Measurements from ENCODE around the gene CPNE7.
A peak's percentile ranks its signal among the peaks of the same experiment; 100 is the strongest.
"Not testable (repeated sequence)": the region's sequence is repeated elsewhere in the genome, so short reads cannot be mapped to it uniquely, and the experiment has no call there.

The CPNE7 gene

DNA sequence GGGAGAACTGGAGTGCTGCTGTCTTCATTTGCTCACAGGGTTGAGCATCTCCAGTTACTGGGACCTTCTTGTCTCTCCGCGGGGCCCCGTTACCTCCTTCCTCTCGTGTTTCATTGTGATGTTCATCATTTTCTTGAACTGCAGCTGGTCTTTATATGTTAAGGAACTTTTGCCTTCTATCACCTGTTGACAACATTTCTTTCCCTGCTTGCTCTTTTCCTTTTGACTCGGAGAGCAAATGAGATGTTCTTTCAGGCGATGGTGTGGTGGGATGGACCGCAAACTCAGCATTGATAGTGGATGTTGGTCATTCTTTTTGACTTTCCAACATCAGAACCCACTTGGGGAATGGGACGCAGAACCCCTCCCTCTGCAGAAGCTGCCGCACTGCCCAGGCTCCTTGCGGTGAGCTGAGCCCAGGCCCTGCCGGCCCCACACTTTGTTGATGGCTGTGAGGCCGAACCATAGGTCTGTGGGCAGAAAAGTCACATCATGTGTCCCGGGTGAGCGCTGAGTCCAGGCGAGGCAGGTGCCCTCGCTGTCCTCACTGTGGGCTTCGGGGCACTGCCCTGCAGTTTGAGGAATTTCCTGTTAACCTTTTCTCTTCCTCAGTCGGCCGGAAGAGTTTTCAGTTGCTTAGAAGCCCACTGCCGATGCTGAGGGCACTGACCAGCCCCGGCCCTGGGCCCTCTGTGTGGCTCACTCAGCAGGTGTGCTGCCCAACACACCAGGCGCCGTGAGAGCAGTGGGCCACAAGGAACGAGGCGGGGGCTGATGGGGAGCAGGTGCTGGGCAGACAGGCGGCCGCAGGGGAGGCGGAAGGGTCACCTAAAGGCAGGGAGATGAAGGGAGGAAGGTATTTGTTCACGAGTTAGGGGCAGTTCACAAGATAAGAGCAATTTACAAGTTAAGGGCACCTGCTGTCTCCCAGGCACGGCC lies 7.6 kb upstream of the CPNE7 start:
- WGBS (ENCODE audit: insufficient coverage): 97% methylated on average over 26 of the region's 30 CpGs
- Histone ChIP-seq H3K27ac (ENCODE audit: insufficient read depth in 1 of 2, low read depth in 1 of 2, low read length in 2 of 2, poor library complexity in 1 of 2, severe bottlenecking in 2 of 2) (no peak overlapping the region), H3K27me3 (replicated peaks in 2 of 5; ENCODE audit: control insufficient read depth in 4 of 5, insufficient read depth in 5 of 5, low read length in 4 of 5) (no peaks in the 10 kb centered on the region), H3K4me3 (ENCODE audit: control insufficient read depth in 1 of 7, extremely low read depth in 1 of 7, insufficient read depth in 4 of 7, low read depth in 2 of 7, low read length in 6 of 7) (no peak overlapping the region), H3K9me3 (ENCODE audit: control extremely low read depth in 1 of 5, control insufficient read depth in 4 of 5, insufficient read depth in 2 of 5, low read depth in 1 of 5, low read length in 4 of 5) (no peaks in the 10 kb centered on the region), H3K36me3 (ENCODE audit: control insufficient read depth in 4 of 4, insufficient read depth in 4 of 4, low read length in 3 of 4) (peaks cover 5 to 21% (median 20%) of the 10 kb centered on the region in 4 experiments), H3K4me1 (ENCODE audit: control extremely low read depth in 1 of 4, control insufficient read depth in 4 of 4, insufficient read depth in 4 of 4, low read length in 3 of 4) (peaks cover 0 to 50% (median 49%) of the 10 kb centered on the region in 4 experiments)
- ChIA-PET POLR2A (no interaction called here), CTCF (interaction anchor here (0.6 to 1.3 kb wide), 2 partner anchors 12 to 16 kb away, joined by 3 read pairs; no protein-coding TSS in a partner anchor)
- DNase-seq: no peak

DNA sequence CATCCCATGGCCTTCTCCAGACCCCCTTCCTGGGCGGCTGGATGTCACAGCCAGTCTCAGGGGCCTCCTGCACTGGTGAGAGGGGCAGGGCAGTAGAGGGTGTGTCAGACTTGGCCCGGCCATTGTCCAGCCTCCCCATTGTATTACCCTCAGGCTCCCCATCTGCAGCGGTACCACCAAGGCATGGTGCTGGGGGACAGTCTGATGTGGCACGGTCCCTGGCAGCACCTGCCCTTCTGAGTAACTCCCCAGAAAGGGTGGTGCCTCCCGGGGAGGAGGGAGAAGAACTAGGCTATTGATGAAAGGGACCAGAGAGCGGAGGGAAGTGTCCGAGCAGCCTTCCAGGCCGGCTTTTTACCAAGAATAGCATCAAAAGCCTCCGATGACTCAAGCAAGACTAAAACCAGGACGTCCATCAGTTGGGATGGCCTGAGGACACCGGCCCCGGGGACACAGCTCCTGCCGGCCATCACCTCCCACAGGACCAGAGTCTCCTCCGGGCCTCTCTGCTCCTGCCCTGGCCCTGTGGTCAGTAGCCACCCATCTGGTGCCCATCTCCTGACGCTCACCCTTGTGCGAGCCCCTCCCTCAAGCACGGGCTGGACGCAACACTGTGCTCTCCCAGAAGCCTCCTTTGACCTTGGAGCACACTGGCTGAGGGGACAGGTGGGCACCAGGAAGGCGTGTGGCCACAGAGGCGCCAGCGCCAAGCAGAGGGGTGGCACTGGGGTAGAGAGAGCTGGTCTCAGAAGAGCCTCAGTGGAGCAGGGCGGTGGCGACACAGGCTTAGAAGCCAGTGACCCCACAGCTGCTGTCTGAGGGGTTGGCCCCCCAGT lies 5.8 kb upstream of the CPNE7 start:
- peaks cover 0 to 11% (median 0%) of the 10 kb centered on the region in 5 experiments for H3K27me3 ChIP-seq (replicated peaks in 2 of 5; ENCODE audit: control insufficient read depth in 4 of 5, insufficient read depth in 5 of 5, low read length in 4 of 5)
- no peak overlapping the region for H3K27ac ChIP-seq (ENCODE audit: insufficient read depth in 1 of 2, low read depth in 1 of 2, low read length in 2 of 2, poor library complexity in 1 of 2, severe bottlenecking in 2 of 2)
- peaks cover 0 to 45% (median 41%) of the 10 kb centered on the region in 4 experiments for H3K4me1 ChIP-seq (ENCODE audit: control extremely low read depth in 1 of 4, control insufficient read depth in 4 of 4, insufficient read depth in 4 of 4, low read length in 3 of 4)
- H3K9me3 ChIP-seq (ENCODE audit: control extremely low read depth in 1 of 5, control insufficient read depth in 4 of 5, insufficient read depth in 2 of 5, low read depth in 1 of 5, low read length in 4 of 5): no peaks in the 10 kb centered on the region
- POLR2A ChIA-PET: interaction anchor here (0.6 kb wide), 2 partner anchors 33 to 41 kb away, joined by 3 to 4 read pairs; no protein-coding TSS in a partner anchor
- no peak overlapping the region for H3K4me3 ChIP-seq (ENCODE audit: control insufficient read depth in 1 of 7, extremely low read depth in 1 of 7, insufficient read depth in 4 of 7, low read depth in 2 of 7, low read length in 6 of 7)
- CTCF ChIA-PET: interaction anchor here (1.3 kb wide), 1 partner anchor 18 kb away, joined by 3 read pairs; no protein-coding TSS in a partner anchor
- no peak for DNase-seq
- WGBS (ENCODE audit: insufficient coverage): 98% methylated on average over 20 of the region's 23 CpGs
- peaks cover 0 to 5% (median 2%) of the 10 kb centered on the region in 4 experiments for H3K36me3 ChIP-seq (ENCODE audit: control insufficient read depth in 4 of 4, insufficient read depth in 4 of 4, low read length in 3 of 4)

DNA sequence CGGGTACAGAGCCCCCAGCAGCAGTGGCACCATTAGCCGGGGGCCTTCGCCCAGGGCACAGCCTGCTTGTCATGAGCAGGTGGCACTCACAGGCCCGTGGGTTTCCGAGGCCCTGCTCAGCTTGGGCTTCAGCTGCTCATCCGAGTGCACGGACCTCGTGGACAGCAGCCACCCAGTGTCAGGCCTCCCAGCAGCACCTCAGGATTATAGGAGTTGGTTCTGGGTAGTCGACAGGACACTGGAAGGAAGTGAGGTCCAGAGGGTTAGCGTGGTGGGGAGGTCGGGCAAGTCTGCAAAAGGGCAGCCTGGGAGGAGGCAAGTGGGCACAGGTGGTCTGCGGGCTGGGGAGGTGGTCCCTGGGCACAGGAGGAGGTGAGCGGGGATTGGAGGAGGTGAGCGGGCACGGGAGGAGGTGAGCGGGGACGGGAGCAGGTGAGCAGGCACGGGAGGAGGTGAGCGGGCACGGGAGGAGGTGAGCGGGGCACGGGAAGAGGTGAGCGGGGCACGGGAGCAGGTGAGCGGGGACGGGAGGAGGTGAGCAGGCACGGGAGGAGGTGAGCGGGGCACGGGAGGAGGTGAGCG lies 5.1 kb upstream of the CPNE7 start:
- no peak overlapping the region for H3K27ac ChIP-seq (ENCODE audit: insufficient read depth in 1 of 2, low read depth in 1 of 2, low read length in 2 of 2, poor library complexity in 1 of 2, severe bottlenecking in 2 of 2)
- WGBS (ENCODE audit: insufficient coverage): 87% methylated on average over 16 of the region's 30 CpGs
- CTCF ChIA-PET: no interaction called here
- peaks cover 0 to 18% (median 2%) of the 10 kb centered on the region in 5 experiments for H3K27me3 ChIP-seq (replicated peaks in 2 of 5; ENCODE audit: control insufficient read depth in 4 of 5, insufficient read depth in 5 of 5, low read length in 4 of 5)
- H3K4me1 ChIP-seq (ENCODE audit: control extremely low read depth in 1 of 4, control insufficient read depth in 4 of 4, insufficient read depth in 4 of 4, low read length in 3 of 4): peaks cover 0 to 45% (median 40%) of the 10 kb centered on the region in 4 experiments
- no peaks in the 10 kb centered on the region for H3K9me3 ChIP-seq (ENCODE audit: control extremely low read depth in 1 of 5, control insufficient read depth in 4 of 5, insufficient read depth in 2 of 5, low read depth in 1 of 5, low read length in 4 of 5)
- DNase-seq: no peak
- POLR2A ChIA-PET: interaction anchor here (0.6 kb wide), 2 partner anchors 32 to 42 kb away, joined by 3 to 4 read pairs; no protein-coding TSS in a partner anchor
- H3K4me3 ChIP-seq (ENCODE audit: control insufficient read depth in 1 of 7, extremely low read depth in 1 of 7, insufficient read depth in 4 of 7, low read depth in 2 of 7, low read length in 6 of 7): no peak overlapping the region
- H3K36me3 ChIP-seq (ENCODE audit: control insufficient read depth in 4 of 4, insufficient read depth in 4 of 4, low read length in 3 of 4): peaks cover 0 to 5% (median 0%) of the 10 kb centered on the region in 4 experiments

DNA sequence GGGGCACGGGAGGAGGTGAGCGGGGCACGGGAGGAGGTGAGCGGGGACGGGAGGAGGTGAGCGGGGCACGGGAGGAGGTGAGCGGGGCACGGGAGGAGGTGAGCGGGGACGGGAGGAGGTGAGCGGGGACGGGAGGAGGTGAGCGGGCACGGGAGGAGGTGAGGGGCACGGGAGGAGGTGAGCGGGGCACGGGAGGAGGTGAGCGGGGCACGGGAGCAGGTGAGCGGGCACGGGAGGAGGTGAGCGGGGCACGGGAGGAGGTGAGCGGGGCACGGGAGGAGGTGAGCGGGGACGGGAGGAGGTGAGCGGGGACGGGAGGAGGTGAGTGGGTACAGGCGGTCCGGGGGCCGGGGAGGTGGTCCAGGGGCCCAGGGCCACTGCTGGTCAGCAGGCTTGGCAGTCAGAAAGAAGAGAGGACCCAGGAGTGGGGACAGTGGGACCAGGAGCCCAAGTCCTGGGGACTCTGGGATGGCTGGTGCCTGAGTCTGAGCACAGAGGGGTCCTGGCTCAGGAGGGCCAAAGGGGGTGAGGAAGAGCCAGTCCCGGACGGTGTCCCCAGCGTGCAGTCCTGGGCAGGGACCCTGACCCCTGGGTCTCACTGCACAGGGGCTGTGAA lies 4.5 kb upstream of the CPNE7 start:
- WGBS (ENCODE audit: insufficient coverage): 95% methylated on average over 20 of the region's 36 CpGs
- H3K27ac ChIP-seq (ENCODE audit: insufficient read depth in 1 of 2, low read depth in 1 of 2, low read length in 2 of 2, poor library complexity in 1 of 2, severe bottlenecking in 2 of 2); H3K4me3 ChIP-seq (ENCODE audit: control insufficient read depth in 1 of 7, extremely low read depth in 1 of 7, insufficient read depth in 4 of 7, low read depth in 2 of 7, low read length in 6 of 7); H3K36me3 ChIP-seq (ENCODE audit: control insufficient read depth in 4 of 4, insufficient read depth in 4 of 4, low read length in 3 of 4); H3K9me3 ChIP-seq (ENCODE audit: control extremely low read depth in 1 of 5, control insufficient read depth in 4 of 5, insufficient read depth in 2 of 5, low read depth in 1 of 5, low read length in 4 of 5); CTCF ChIA-PET; DNase-seq; POLR2A ChIA-PET: not testable (repeated sequence)
- H3K27me3 ChIP-seq (replicated peaks in 2 of 5; ENCODE audit: control insufficient read depth in 4 of 5, insufficient read depth in 5 of 5, low read length in 4 of 5): peaks cover 0 to 24% (median 2%) of the 10 kb centered on the region in 5 experiments
- peaks cover 0 to 39% (median 37%) of the 10 kb centered on the region in 4 experiments for H3K4me1 ChIP-seq (ENCODE audit: control extremely low read depth in 1 of 4, control insufficient read depth in 4 of 4, insufficient read depth in 4 of 4, low read length in 3 of 4)

DNA sequence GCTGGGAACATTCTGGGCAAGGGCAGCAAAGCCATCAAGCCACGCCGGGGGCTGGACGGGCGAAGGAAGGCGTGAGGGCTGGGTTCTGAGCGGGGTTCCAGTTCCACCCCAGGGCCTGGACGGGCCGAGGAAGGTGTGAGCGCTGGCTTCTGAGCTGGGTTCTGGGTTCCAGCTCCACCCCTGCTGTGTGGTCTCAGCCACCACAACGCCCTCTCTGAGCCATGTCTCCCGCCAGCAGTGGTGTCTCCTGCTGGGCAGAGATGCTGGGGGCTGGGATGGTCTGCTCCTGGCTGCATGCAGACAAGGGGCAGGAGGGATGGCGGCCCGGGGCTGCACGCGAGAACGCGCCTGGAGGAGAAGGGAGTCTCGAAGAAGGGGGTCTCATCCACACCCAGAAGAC lies 3.9 kb upstream of the CPNE7 start:
- H3K4me1 ChIP-seq (ENCODE audit: control extremely low read depth in 1 of 4, control insufficient read depth in 4 of 4, insufficient read depth in 4 of 4, low read length in 3 of 4): peaks cover 0 to 39% (median 36%) of the 10 kb centered on the region in 4 experiments
- no peaks in the 10 kb centered on the region for H3K9me3 ChIP-seq (ENCODE audit: control extremely low read depth in 1 of 5, control insufficient read depth in 4 of 5, insufficient read depth in 2 of 5, low read depth in 1 of 5, low read length in 4 of 5)
- no peak for DNase-seq
- peaks cover 0 to 29% (median 2%) of the 10 kb centered on the region in 5 experiments for H3K27me3 ChIP-seq (replicated peaks in 2 of 5; ENCODE audit: control insufficient read depth in 4 of 5, insufficient read depth in 5 of 5, low read length in 4 of 5)
- H3K4me3 ChIP-seq (ENCODE audit: control insufficient read depth in 1 of 7, extremely low read depth in 1 of 7, insufficient read depth in 4 of 7, low read depth in 2 of 7, low read length in 6 of 7): no peak overlapping the region
- ChIA-PET CTCF (no interaction called here), POLR2A (no interaction called here)
- H3K36me3 ChIP-seq (ENCODE audit: control insufficient read depth in 4 of 4, insufficient read depth in 4 of 4, low read length in 3 of 4): peaks cover 0 to 5% (median 0%) of the 10 kb centered on the region in 4 experiments
- 90% methylated on average over 16 of the region's 18 CpGs for WGBS (ENCODE audit: insufficient coverage)
- no peak overlapping the region for H3K27ac ChIP-seq (ENCODE audit: insufficient read depth in 1 of 2, low read depth in 1 of 2, low read length in 2 of 2, poor library complexity in 1 of 2, severe bottlenecking in 2 of 2)

DNA sequence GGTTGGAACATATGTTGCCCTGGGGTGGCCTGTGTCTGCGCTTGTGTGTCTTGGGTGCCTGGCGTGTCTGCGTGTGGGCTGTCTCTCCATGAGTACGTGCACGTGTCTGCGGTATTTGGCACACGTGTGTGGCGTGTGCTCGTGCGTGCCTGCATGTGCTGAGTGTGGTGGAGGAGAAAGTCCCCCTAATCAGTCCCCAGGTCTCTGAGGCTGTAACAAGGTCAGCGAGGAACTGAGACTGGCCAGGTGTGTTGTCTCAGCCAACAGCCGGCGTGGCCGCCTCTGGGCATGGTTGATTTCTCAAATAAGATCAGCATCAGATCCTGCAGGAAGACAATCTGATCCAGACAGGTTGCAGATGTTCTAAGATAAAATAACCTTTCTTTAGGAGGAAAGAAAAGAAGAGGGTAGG lies 3.5 kb upstream of the CPNE7 start:
- H3K4me1 ChIP-seq (ENCODE audit: control extremely low read depth in 1 of 4, control insufficient read depth in 4 of 4, insufficient read depth in 4 of 4, low read length in 3 of 4): peaks cover 0 to 39% (median 36%) of the 10 kb centered on the region in 4 experiments
- DNase-seq: peak; percentile 34 to 85 (median 81)
- H3K27ac ChIP-seq (ENCODE audit: insufficient read depth in 1 of 2, low read depth in 1 of 2, low read length in 2 of 2, poor library complexity in 1 of 2, severe bottlenecking in 2 of 2): no peak overlapping the region
- H3K36me3 ChIP-seq (ENCODE audit: control insufficient read depth in 4 of 4, insufficient read depth in 4 of 4, low read length in 3 of 4): peaks cover 0 to 5% (median 0%) of the 10 kb centered on the region in 4 experiments
- peaks cover 0 to 33% (median 2%) of the 10 kb centered on the region in 5 experiments for H3K27me3 ChIP-seq (replicated peaks in 2 of 5; ENCODE audit: control insufficient read depth in 4 of 5, insufficient read depth in 5 of 5, low read length in 4 of 5)
- ChIA-PET CTCF (no interaction called here), POLR2A (no interaction called here)
- H3K4me3 ChIP-seq (ENCODE audit: control insufficient read depth in 1 of 7, extremely low read depth in 1 of 7, insufficient read depth in 4 of 7, low read depth in 2 of 7, low read length in 6 of 7): peak overlapping the region in 1 of 7 experiments; percentile 14
- 16% methylated on average over 7 of the region's 14 CpGs for WGBS (ENCODE audit: insufficient coverage)
- peaks cover 0 to 4% (median 0%) of the 10 kb centered on the region in 5 experiments for H3K9me3 ChIP-seq (ENCODE audit: control extremely low read depth in 1 of 5, control insufficient read depth in 4 of 5, insufficient read depth in 2 of 5, low read depth in 1 of 5, low read length in 4 of 5)
